ENCODE data around the gene SLC38A4. TPM values are rescaled to one million over a fixed set of nuclear protein-coding genes. Genes with fewer than 3 reads are reported as not detected.

The SLC38A4 gene
- total RNA-seq, 3 donors from 2014 or later, result 0.15 to 0.33 TPM; not detected in 1

- intact Hi-C loops (cut with DNase I; ENCODE audit: low total_unique reads), result no loop called here
- TF ChIP-seq POLR2A (IDR thresholded peaks at IDR 0.05) (no peak), POLR2AphosphoS5 (IDR thresholded peaks at IDR 0.05) (no peak)
- TF ChIP-seq, protein P1, sequence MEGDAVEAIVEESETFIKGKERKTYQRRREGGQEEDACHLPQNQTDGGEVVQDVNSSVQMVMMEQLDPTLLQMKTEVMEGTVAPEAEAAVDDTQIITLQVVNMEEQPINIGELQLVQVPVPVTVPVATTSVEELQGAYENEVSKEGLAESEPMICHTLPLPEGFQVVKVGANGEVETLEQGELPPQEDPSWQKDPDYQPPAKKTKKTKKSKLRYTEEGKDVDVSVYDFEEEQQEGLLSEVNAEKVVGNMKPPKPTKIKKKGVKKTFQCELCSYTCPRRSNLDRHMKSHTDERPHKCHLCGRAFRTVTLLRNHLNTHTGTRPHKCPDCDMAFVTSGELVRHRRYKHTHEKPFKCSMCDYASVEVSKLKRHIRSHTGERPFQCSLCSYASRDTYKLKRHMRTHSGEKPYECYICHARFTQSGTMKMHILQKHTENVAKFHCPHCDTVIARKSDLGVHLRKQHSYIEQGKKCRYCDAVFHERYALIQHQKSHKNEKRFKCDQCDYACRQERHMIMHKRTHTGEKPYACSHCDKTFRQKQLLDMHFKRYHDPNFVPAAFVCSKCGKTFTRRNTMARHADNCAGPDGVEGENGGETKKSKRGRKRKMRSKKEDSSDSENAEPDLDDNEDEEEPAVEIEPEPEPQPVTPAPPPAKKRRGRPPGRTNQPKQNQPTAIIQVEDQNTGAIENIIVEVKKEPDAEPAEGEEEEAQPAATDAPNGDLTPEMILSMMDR (IDR thresholded peaks at IDR 0.05), result no peak
Measured at GRCh38 chr12:46815809-46816208, 10.0 kb downstream of the SLC38A4 start.

GRCh38 chr12:46814143-46814542, 11.7 kb downstream of the SLC38A4 start:
- Histone ChIP-seq H3K27me3 (no peaks in the 10 kb centered on the region), H3K4me1 (no peaks in the 10 kb centered on the region), H3K9me3 (no peaks in the 10 kb centered on the region), H3K27ac (no peak overlapping the region), H3K36me3 (no peaks in the 10 kb centered on the region), H3K4me3 (no peak overlapping the region)
- intact Hi-C loops (cut with DNase I; ENCODE audit: low total_unique reads), result no loop called here
- TF ChIP-seq POLR2A (IDR thresholded peaks at IDR 0.05), result no peak
- no peak for TF ChIP-seq POLR2AphosphoS5 (IDR thresholded peaks at IDR 0.05)
- TF ChIP-seq, protein P1 (IDR thresholded peaks at IDR 0.05), result no peak
- no peak for DNase-seq (ENCODE audit: low spot score in 2 of 2)

More at GRCh38 chr12:46815809-46816208, 10.0 kb downstream of the SLC38A4 start:
- DNase-seq (ENCODE audit: low spot score in 2 of 2), result no peak
- Histone ChIP-seq H3K27ac (no peak overlapping the region), H3K27me3 (no peaks in the 10 kb centered on the region), H3K4me1 (no peaks in the 10 kb centered on the region), H3K9me3 (no peaks in the 10 kb centered on the region), H3K36me3 (no peaks in the 10 kb centered on the region), H3K4me3 (no peak overlapping the region)

DNA sequence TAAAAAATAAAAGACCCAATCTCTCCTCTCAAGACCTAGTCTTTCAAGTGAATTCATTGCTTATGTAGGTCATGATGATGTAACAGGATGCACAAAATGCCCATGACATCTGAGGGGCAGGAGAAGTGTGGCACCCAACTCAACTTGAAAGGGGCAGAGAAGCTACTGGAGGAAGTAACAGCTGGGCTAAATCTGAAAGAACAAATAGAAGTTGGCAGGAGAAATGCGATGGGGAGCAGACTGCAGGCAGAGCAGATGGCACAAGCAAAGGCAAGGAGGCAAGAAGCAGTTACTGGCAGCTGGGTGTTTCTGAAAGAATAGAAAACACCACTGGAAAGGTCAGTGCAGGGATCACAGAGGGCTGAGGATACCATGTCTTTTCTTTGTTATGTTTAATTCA, 14.6 kb downstream of the SLC38A4 start:
- Histone ChIP-seq H3K36me3 (no peaks in the 10 kb centered on the region), H3K9me3 (no peaks in the 10 kb centered on the region), H3K4me1 (no peaks in the 10 kb centered on the region), H3K27ac (no peak overlapping the region), H3K27me3 (no peaks in the 10 kb centered on the region), H3K4me3 (no peak overlapping the region)
- intact Hi-C loops (cut with DNase I; ENCODE audit: low total_unique reads), result no loop called here
- TF ChIP-seq POLR2AphosphoS5 (IDR thresholded peaks at IDR 0.05) (no peak), POLR2A (IDR thresholded peaks at IDR 0.05) (no peak)
- TF ChIP-seq, protein P1 (IDR thresholded peaks at IDR 0.05), result no peak
- DNase-seq (ENCODE audit: low spot score in 2 of 2), result no peak

DNA sequence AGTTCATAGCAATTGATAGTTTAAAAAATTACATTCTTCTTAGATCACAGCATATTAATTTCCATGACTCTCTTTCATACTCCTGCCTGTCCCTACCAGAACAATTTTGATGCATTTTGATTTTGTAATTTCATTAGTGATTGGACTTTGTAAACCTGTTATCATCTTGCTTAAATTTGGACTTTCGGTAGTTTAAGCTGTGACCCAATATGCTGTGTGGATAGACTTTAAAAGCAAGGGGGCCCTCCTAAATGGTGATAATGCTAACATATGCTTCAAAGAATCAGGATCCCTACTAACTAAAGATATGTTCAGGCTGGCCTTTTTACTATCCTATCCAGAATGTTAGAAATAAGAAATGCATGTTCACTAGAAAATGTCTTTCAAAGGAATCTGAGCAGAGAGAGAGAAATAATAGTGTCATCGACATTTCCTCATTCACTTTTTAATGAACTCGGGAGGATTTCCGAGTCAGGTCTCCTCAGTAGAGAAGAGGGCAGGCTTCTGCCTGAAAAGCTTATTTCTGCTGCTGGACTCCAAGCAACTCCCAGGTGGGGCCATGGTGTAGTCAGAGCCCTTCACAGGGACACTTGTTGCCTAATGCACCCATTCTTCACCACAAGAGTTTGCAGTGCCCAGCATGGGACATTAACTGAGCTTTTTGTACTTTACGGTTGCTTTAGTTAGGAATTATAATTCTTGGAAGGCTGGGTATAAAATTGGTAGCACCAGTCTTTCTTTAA, 16.7 kb downstream of the SLC38A4 start:
- Histone ChIP-seq H3K36me3 (no peaks in the 10 kb centered on the region), H3K9me3 (no peaks in the 10 kb centered on the region), H3K27ac (no peak overlapping the region), H3K4me1 (no peaks in the 10 kb centered on the region), H3K4me3 (no peak overlapping the region), H3K27me3 (no peaks in the 10 kb centered on the region)
- no peak for TF ChIP-seq POLR2AphosphoS5 (IDR thresholded peaks at IDR 0.05)
- TF ChIP-seq, protein P1 (IDR thresholded peaks at IDR 0.05), result no peak
- TF ChIP-seq POLR2A (IDR thresholded peaks at IDR 0.05), result no peak
- DNase-seq (ENCODE audit: low spot score in 2 of 2), result no peak
- intact Hi-C loops (cut with DNase I; ENCODE audit: low total_unique reads), result loop anchor here (2.0 kb wide), 1 partner anchor 48 kb away; no protein-coding TSS in a partner anchor

GRCh38 chr12:46808317-46808716, 17.5 kb downstream of the SLC38A4 start:
- H3K9me3 ChIP-seq, result no peaks in the 10 kb centered on the region
- no peak overlapping the region for H3K27ac ChIP-seq
- H3K4me3 ChIP-seq, result no peak overlapping the region
- H3K36me3 ChIP-seq, result no peaks in the 10 kb centered on the region
- intact Hi-C loops (cut with DNase I; ENCODE audit: low total_unique reads), result loop anchor here (2.0 kb wide), 1 partner anchor 48 kb away; no protein-coding TSS in a partner anchor
- TF ChIP-seq, protein P1 (IDR thresholded peaks at IDR 0.05), result no peak
- TF ChIP-seq POLR2AphosphoS5 (IDR thresholded peaks at IDR 0.05), result no peak
- TF ChIP-seq POLR2A (IDR thresholded peaks at IDR 0.05), result no peak
- H3K4me1 ChIP-seq, result no peaks in the 10 kb centered on the region
- no peak for DNase-seq (ENCODE audit: low spot score in 2 of 2)
- H3K27me3 ChIP-seq, result no peaks in the 10 kb centered on the region

All from breast epithelium (tissue), 4 donors.